Measurements from ENCODE around the gene SERTAD1. TPM values are rescaled to one million over a fixed set of nuclear protein-coding genes. Genes with fewer than 3 reads are reported as not detected.
"Not testable (repeated sequence)": the region's sequence is repeated elsewhere in the genome, so short reads cannot be mapped to it uniquely, and the experiment has no call there.

SERTAD1 gene
- total RNA-seq, 1 donor from 2014 or later: 13.8 TPM

- peaks cover 30% of the 10 kb centered on the region for H3K4me1 Mint-ChIP-seq (ENCODE audit: unreplicated experiment)
- H3K9me3 Mint-ChIP-seq (ENCODE audit: unreplicated experiment): no peaks in the 10 kb centered on the region
- peak overlapping the region; percentile 94 for H3K27ac Mint-ChIP-seq (ENCODE audit: unreplicated experiment)
- TF ChIP-seq, protein P1, sequence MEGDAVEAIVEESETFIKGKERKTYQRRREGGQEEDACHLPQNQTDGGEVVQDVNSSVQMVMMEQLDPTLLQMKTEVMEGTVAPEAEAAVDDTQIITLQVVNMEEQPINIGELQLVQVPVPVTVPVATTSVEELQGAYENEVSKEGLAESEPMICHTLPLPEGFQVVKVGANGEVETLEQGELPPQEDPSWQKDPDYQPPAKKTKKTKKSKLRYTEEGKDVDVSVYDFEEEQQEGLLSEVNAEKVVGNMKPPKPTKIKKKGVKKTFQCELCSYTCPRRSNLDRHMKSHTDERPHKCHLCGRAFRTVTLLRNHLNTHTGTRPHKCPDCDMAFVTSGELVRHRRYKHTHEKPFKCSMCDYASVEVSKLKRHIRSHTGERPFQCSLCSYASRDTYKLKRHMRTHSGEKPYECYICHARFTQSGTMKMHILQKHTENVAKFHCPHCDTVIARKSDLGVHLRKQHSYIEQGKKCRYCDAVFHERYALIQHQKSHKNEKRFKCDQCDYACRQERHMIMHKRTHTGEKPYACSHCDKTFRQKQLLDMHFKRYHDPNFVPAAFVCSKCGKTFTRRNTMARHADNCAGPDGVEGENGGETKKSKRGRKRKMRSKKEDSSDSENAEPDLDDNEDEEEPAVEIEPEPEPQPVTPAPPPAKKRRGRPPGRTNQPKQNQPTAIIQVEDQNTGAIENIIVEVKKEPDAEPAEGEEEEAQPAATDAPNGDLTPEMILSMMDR (IDR thresholded peaks at IDR 0.05): no peak
- peaks cover 7% of the 10 kb centered on the region for H3K27me3 Mint-ChIP-seq (ENCODE audit: unreplicated experiment)
- H3K36me3 Mint-ChIP-seq (ENCODE audit: unreplicated experiment): no peaks in the 10 kb centered on the region
- DNase-seq (ENCODE audit: extremely low spot score, unreplicated experiment): no peak
- peak overlapping the region; percentile 89 for H3K4me3 Mint-ChIP-seq (ENCODE audit: unreplicated experiment)
Observed at GRCh38 chr19:40465025-40465556, 39.3 kb upstream of the SERTAD1 start.

- H3K9me3 Mint-ChIP-seq (ENCODE audit: unreplicated experiment): no peaks in the 10 kb centered on the region
- peak overlapping the region; percentile 94 for H3K27ac Mint-ChIP-seq (ENCODE audit: unreplicated experiment)
- TF ChIP-seq, protein P1 (IDR thresholded peaks at IDR 0.05): peak; percentile 86
- peaks cover 30% of the 10 kb centered on the region for H3K4me1 Mint-ChIP-seq (ENCODE audit: unreplicated experiment)
- H3K4me3 Mint-ChIP-seq (ENCODE audit: unreplicated experiment): peak overlapping the region; percentile 89
- no peaks in the 10 kb centered on the region for H3K36me3 Mint-ChIP-seq (ENCODE audit: unreplicated experiment)
- peaks cover 7% of the 10 kb centered on the region for H3K27me3 Mint-ChIP-seq (ENCODE audit: unreplicated experiment)
- peak; percentile 94 for DNase-seq (ENCODE audit: extremely low spot score, unreplicated experiment)
Observed at GRCh38 chr19:40464059-40465024, 38.5 kb upstream of the SERTAD1 start.

DNA sequence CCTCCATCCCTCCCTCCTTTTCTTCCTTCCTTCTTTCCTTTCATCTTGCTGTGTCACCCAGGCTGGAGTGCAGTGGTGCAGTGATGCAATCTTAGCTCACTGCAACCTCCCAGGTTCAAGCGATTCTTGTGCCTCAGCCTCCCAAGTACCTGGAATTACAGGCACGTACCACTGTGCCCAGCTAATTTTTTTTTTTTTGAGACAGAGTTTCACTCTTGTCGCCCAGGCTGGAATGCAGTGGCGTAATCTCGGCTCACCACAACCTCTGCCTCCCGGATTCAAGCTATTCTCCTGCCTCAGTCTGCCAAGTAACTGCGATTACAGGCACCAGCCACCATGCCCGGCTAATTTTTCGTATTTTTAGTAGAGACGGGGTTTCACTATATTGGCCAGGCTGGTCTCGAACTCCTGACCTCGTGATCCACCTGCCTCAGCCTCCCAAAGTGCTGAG is 37.8 kb upstream of the SERTAD1 start:
- not testable (repeated sequence) for H3K27me3 Mint-ChIP-seq (ENCODE audit: unreplicated experiment); H3K9me3 Mint-ChIP-seq (ENCODE audit: unreplicated experiment); H3K27ac Mint-ChIP-seq (ENCODE audit: unreplicated experiment); DNase-seq (ENCODE audit: extremely low spot score, unreplicated experiment); H3K4me3 Mint-ChIP-seq (ENCODE audit: unreplicated experiment); H3K36me3 Mint-ChIP-seq (ENCODE audit: unreplicated experiment)
- H3K4me1 Mint-ChIP-seq (ENCODE audit: unreplicated experiment): peaks cover 30% of the 10 kb centered on the region

DNA sequence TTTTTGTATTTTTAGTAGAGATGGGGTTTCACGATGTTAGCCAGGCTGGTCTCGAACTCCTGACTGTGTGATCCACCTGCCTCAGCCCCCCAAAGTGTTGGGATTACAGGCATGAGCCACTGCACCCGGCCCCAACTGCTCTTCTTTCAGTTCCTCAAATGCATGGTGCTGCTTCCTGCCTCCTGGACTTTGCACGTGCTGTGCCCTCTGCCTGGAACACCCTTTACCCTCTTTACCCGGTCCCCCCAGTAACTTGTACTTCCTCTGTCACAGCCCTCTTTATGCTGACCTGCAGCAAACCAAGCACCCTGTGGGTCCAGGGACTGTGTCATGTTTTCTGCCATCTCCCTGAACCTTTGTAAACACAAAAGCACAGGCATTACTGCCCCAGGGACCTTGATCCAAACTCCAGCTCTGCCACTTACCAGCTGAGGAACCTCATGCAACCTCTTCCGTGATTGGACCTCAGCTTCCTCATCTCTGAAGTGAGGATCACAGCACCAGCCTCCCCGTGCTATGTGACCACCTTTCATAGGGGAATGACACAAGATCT is 36.0 kb upstream of the SERTAD1 start:
- H3K9me3 Mint-ChIP-seq (ENCODE audit: unreplicated experiment): no peaks in the 10 kb centered on the region
- peaks cover 7% of the 10 kb centered on the region for H3K27me3 Mint-ChIP-seq (ENCODE audit: unreplicated experiment)
- H3K4me3 Mint-ChIP-seq (ENCODE audit: unreplicated experiment): no peak overlapping the region
- no peak overlapping the region for H3K27ac Mint-ChIP-seq (ENCODE audit: unreplicated experiment)
- H3K36me3 Mint-ChIP-seq (ENCODE audit: unreplicated experiment): no peaks in the 10 kb centered on the region
- DNase-seq (ENCODE audit: extremely low spot score, unreplicated experiment): no peak
- TF ChIP-seq, protein P1 (IDR thresholded peaks at IDR 0.05): no peak
- peaks cover 27% of the 10 kb centered on the region for H3K4me1 Mint-ChIP-seq (ENCODE audit: unreplicated experiment)

GRCh38 chr19:40460185-40460584 is 34.4 kb upstream of the SERTAD1 start:
- H3K4me1 Mint-ChIP-seq (ENCODE audit: unreplicated experiment): peaks cover 13% of the 10 kb centered on the region
- H3K27me3 Mint-ChIP-seq (ENCODE audit: unreplicated experiment): no peaks in the 10 kb centered on the region
- TF ChIP-seq, protein P1 (IDR thresholded peaks at IDR 0.05): no peak
- no peak overlapping the region for H3K4me3 Mint-ChIP-seq (ENCODE audit: unreplicated experiment)
- H3K27ac Mint-ChIP-seq (ENCODE audit: unreplicated experiment): no peak overlapping the region
- DNase-seq (ENCODE audit: extremely low spot score, unreplicated experiment): no peak
- H3K9me3 Mint-ChIP-seq (ENCODE audit: unreplicated experiment): no peaks in the 10 kb centered on the region
- no peaks in the 10 kb centered on the region for H3K36me3 Mint-ChIP-seq (ENCODE audit: unreplicated experiment)
